Measurements from ENCODE around the gene GIMAP1. TPM values are rescaled to one million over a fixed set of nuclear protein-coding genes. Genes with fewer than 3 reads are reported as not detected.

The GIMAP1 gene
- total RNA-seq, 2 experiments from 2014 or later = 19.0 to 20.2 TPM

- ChIA-PET POLR2A (interaction anchor here (0.7 to 1.6 kb wide), 6 partner anchors 10 to 294 kb away, joined by 3 to 7 read pairs (median 3); partner anchors contain the start of gene GIMAP6), CTCF (interaction anchor here (1.0 to 6.1 kb wide), 4 partner anchors 10 to 296 kb away, joined by 3 to 47 read pairs (median 8); partner anchors contain the start of gene GIMAP1)
- DNase-seq = no peak
Measured at GRCh38 chr7:150745086-150745485, 28.7 kb downstream of the GIMAP1 start.

GRCh38 chr7:150745876-150746275, 29.5 kb downstream of the GIMAP1 start:
- ChIA-PET POLR2A (interaction anchor here (1.0 to 2.0 kb wide), 4 partner anchors 8 to 297 kb away, joined by 3 to 13 read pairs (median 5); partner anchors contain the start of gene GIMAP5), CTCF (interaction anchor here (1.6 to 6.1 kb wide), 3 partner anchors 9 to 297 kb away, joined by 3 to 47 read pairs (median 12); no protein-coding TSS in a partner anchor)
- Mint-ChIP-seq H3K4me1 (ENCODE audit: low read depth) (peaks cover 97% of the 10 kb centered on the region), H3K9me3 (ENCODE audit: insufficient read depth) (no peaks in the 10 kb centered on the region), H3K4me3 (no peak overlapping the region), H3K27me3 (ENCODE audit: low read depth) (no peaks in the 10 kb centered on the region), H3K36me3 (ENCODE audit: low read depth) (peaks cover 69% of the 10 kb centered on the region), H3K27ac (peak overlapping the region; percentile 71)
- DNase-seq (no peak), ATAC-seq (no peak)

More at GRCh38 chr7:150745086-150745485, 28.7 kb downstream of the GIMAP1 start:
- H3K36me3 Mint-ChIP-seq (ENCODE audit: low read depth) = peaks cover 73% of the 10 kb centered on the region
- H3K9me3 Mint-ChIP-seq (ENCODE audit: insufficient read depth) = no peaks in the 10 kb centered on the region
- peak overlapping the region; percentile 82 for H3K27ac Mint-ChIP-seq
- no peak for ATAC-seq
- H3K27me3 Mint-ChIP-seq (ENCODE audit: low read depth) = no peaks in the 10 kb centered on the region
- peaks cover 97% of the 10 kb centered on the region for H3K4me1 Mint-ChIP-seq (ENCODE audit: low read depth)
- peak overlapping the region; percentile 63 for H3K4me3 Mint-ChIP-seq

- peak overlapping the region; percentile 59 for H3K27ac Mint-ChIP-seq
- no peak for ATAC-seq
- H3K36me3 Mint-ChIP-seq (ENCODE audit: low read depth) = peaks cover 58% of the 10 kb centered on the region
- DNase-seq = no peak
- H3K4me3 Mint-ChIP-seq = peak overlapping the region; percentile 8
- peaks cover 91% of the 10 kb centered on the region for H3K4me1 Mint-ChIP-seq (ENCODE audit: low read depth)
- H3K27me3 Mint-ChIP-seq (ENCODE audit: low read depth) = no peaks in the 10 kb centered on the region
- no peaks in the 10 kb centered on the region for H3K9me3 Mint-ChIP-seq (ENCODE audit: insufficient read depth)
- CTCF ChIA-PET = interaction anchor here (0.9 to 1.8 kb wide), 3 partner anchors 10 to 298 kb away, joined by 4 to 5 read pairs (median 4); partner anchors contain the start of gene GIMAP5
- POLR2A ChIA-PET = interaction anchor here (0.7 to 2.0 kb wide), 7 partner anchors 8 to 296 kb away, joined by 3 to 13 read pairs (median 4); partner anchors contain the start of genes GIMAP2, GIMAP5 and GIMAP7
Measured at GRCh38 chr7:150746921-150747320, 30.5 kb downstream of the GIMAP1 start.

- ChIA-PET CTCF (no interaction called here), POLR2A (interaction anchor here (1.1 to 4.2 kb wide), 3 partner anchors 10 to 300 kb away, joined by 3 to 14 read pairs (median 5); partner anchors contain the start of gene GIMAP5)
- Mint-ChIP-seq H3K27ac (peak overlapping the region; percentile 35), H3K9me3 (ENCODE audit: insufficient read depth) (no peaks in the 10 kb centered on the region), H3K4me3 (no peak overlapping the region), H3K4me1 (ENCODE audit: low read depth) (peaks cover 86% of the 10 kb centered on the region), H3K27me3 (ENCODE audit: low read depth) (no peaks in the 10 kb centered on the region), H3K36me3 (ENCODE audit: low read depth) (peaks cover 44% of the 10 kb centered on the region)
- ATAC-seq (no peak), DNase-seq (no peak)
Measured at GRCh38 chr7:150748376-150748775, 32.0 kb downstream of the GIMAP1 start.

- CTCF ChIA-PET = no interaction called here
- no peak for DNase-seq
- POLR2A ChIA-PET = interaction anchor here (0.7 to 4.2 kb wide), 3 partner anchors 11 to 300 kb away, joined by 3 to 14 read pairs (median 5); partner anchors contain the start of gene GIMAP5
- no peak for ATAC-seq
- Mint-ChIP-seq H3K4me1 (ENCODE audit: low read depth) (peaks cover 86% of the 10 kb centered on the region), H3K9me3 (ENCODE audit: insufficient read depth) (no peaks in the 10 kb centered on the region), H3K27ac (no peak overlapping the region), H3K27me3 (ENCODE audit: low read depth) (no peaks in the 10 kb centered on the region), H3K36me3 (ENCODE audit: low read depth) (peaks cover 14% of the 10 kb centered on the region), H3K4me3 (no peak overlapping the region)
Measured at GRCh38 chr7:150751702-150752101, 35.3 kb downstream of the GIMAP1 start.

- Mint-ChIP-seq H3K4me1 (ENCODE audit: low read depth) (peaks cover 78% of the 10 kb centered on the region), H3K4me3 (no peak overlapping the region), H3K27me3 (ENCODE audit: low read depth) (no peaks in the 10 kb centered on the region), H3K9me3 (ENCODE audit: insufficient read depth) (no peaks in the 10 kb centered on the region), H3K36me3 (ENCODE audit: low read depth) (peaks cover 5% of the 10 kb centered on the region), H3K27ac (peak overlapping the region; percentile 31)
- no peak for DNase-seq
- ChIA-PET POLR2A (interaction anchor here (0.8 kb wide), 1 partner anchor 11 kb away, joined by 3 read pairs; no protein-coding TSS in a partner anchor), CTCF (interaction anchor here (0.9 to 5.0 kb wide), 4 partner anchors 10 to 249 kb away, joined by 3 to 47 read pairs (median 6); partner anchors contain the start of gene GIMAP5)
- no peak for ATAC-seq
Measured at GRCh38 chr7:150753239-150753638, 36.8 kb downstream of the GIMAP1 start.

- ChIA-PET POLR2A (interaction anchor here (1.5 to 2.5 kb wide), 5 partner anchors 9 to 272 kb away, joined by 3 to 15 read pairs (median 6); partner anchors contain the start of gene GIMAP1), CTCF (interaction anchor here (0.6 to 5.0 kb wide), 9 partner anchors 11 to 304 kb away, joined by 3 to 85 read pairs (median 4); partner anchors contain the start of genes GIMAP5 and GIMAP8)
- Mint-ChIP-seq H3K27ac (peak overlapping the region; percentile 86), H3K4me1 (ENCODE audit: low read depth) (peaks cover 70% of the 10 kb centered on the region), H3K9me3 (ENCODE audit: insufficient read depth) (no peaks in the 10 kb centered on the region), H3K36me3 (ENCODE audit: low read depth) (peaks cover 5% of the 10 kb centered on the region), H3K27me3 (ENCODE audit: low read depth) (no peaks in the 10 kb centered on the region), H3K4me3 (peak overlapping the region; percentile 40)
- peak; percentile 21 for ATAC-seq
- DNase-seq = peak; percentile 50
Measured at GRCh38 chr7:150753826-150754603, 37.6 kb downstream of the GIMAP1 start.

GRCh38 chr7:150754951-150755350, 38.5 kb downstream of the GIMAP1 start:
- Mint-ChIP-seq H3K4me1 (ENCODE audit: low read depth) (peaks cover 62% of the 10 kb centered on the region), H3K9me3 (ENCODE audit: insufficient read depth) (no peaks in the 10 kb centered on the region), H3K4me3 (peak overlapping the region; percentile 67), H3K27ac (peak overlapping the region; percentile 90), H3K36me3 (ENCODE audit: low read depth) (peaks cover 5% of the 10 kb centered on the region), H3K27me3 (ENCODE audit: low read depth) (no peaks in the 10 kb centered on the region)
- DNase-seq (peak; percentile 37), ATAC-seq (peak; percentile 42)
- CTCF ChIA-PET = interaction anchor here (0.6 to 5.0 kb wide), 37 partner anchors 12 to 397 kb away, joined by 3 to 85 read pairs (median 4); partner anchors contain the start of genes ABCB8, GIMAP1, GIMAP2 and GIMAP4
- POLR2A ChIA-PET = interaction anchor here (1.0 to 2.6 kb wide), 28 partner anchors 8 to 308 kb away, joined by 3 to 38 read pairs (median 6); partner anchors contain the start of genes GIMAP1, GIMAP2, GIMAP4 and GIMAP5

GRCh38 chr7:150755473-150756099, 39.2 kb downstream of the GIMAP1 start:
- peak; percentile 88 for ATAC-seq
- ChIA-PET CTCF (interaction anchor here (0.6 to 5.0 kb wide), 40 partner anchors 12 to 398 kb away, joined by 3 to 85 read pairs (median 4); partner anchors contain the start of genes GIMAP1, GIMAP2, GIMAP4 and GIMAP6), POLR2A (interaction anchor here (0.6 to 2.6 kb wide), 32 partner anchors 9 to 587 kb away, joined by 3 to 38 read pairs (median 6); partner anchors contain the start of genes GIMAP1, GIMAP2, GIMAP4 and GIMAP5)
- Mint-ChIP-seq H3K9me3 (ENCODE audit: insufficient read depth) (no peaks in the 10 kb centered on the region), H3K27ac (peak overlapping the region; percentile 90), H3K36me3 (ENCODE audit: low read depth) (peaks cover 3% of the 10 kb centered on the region), H3K4me3 (peak overlapping the region; percentile 67), H3K4me1 (ENCODE audit: low read depth) (peaks cover 56% of the 10 kb centered on the region), H3K27me3 (ENCODE audit: low read depth) (no peaks in the 10 kb centered on the region)
- DNase-seq = peak; percentile 88

- Mint-ChIP-seq H3K27me3 (ENCODE audit: low read depth) (no peaks in the 10 kb centered on the region), H3K9me3 (ENCODE audit: insufficient read depth) (peaks cover under 1% of the 10 kb centered on the region), H3K27ac (peak overlapping the region; percentile 90), H3K36me3 (ENCODE audit: low read depth) (peaks cover 2% of the 10 kb centered on the region), H3K4me1 (ENCODE audit: low read depth) (peaks cover 52% of the 10 kb centered on the region), H3K4me3 (peak overlapping the region; percentile 67)
- ChIA-PET CTCF (interaction anchor here (0.7 to 5.0 kb wide), 29 partner anchors 12 to 399 kb away, joined by 3 to 85 read pairs (median 5); partner anchors contain the start of genes GIMAP1, GIMAP2, GIMAP4 and GIMAP6), POLR2A (interaction anchor here (0.6 to 2.6 kb wide), 30 partner anchors 9 to 588 kb away, joined by 3 to 38 read pairs (median 6); partner anchors contain the start of genes GIMAP1, GIMAP2, GIMAP4 and GIMAP5)
- DNase-seq = no peak
- no peak for ATAC-seq
Measured at GRCh38 chr7:150756166-150756565, 39.8 kb downstream of the GIMAP1 start.
